ENCODE results near the gene TTLL11. TPM values are rescaled to one million over a fixed set of nuclear protein-coding genes. Genes with fewer than 3 reads are reported as not detected.

The TTLL11 gene
- total RNA-seq, 4 donors from 2014 or later: 7.9 to 14.4 (median 9.7) TPM

DNA sequence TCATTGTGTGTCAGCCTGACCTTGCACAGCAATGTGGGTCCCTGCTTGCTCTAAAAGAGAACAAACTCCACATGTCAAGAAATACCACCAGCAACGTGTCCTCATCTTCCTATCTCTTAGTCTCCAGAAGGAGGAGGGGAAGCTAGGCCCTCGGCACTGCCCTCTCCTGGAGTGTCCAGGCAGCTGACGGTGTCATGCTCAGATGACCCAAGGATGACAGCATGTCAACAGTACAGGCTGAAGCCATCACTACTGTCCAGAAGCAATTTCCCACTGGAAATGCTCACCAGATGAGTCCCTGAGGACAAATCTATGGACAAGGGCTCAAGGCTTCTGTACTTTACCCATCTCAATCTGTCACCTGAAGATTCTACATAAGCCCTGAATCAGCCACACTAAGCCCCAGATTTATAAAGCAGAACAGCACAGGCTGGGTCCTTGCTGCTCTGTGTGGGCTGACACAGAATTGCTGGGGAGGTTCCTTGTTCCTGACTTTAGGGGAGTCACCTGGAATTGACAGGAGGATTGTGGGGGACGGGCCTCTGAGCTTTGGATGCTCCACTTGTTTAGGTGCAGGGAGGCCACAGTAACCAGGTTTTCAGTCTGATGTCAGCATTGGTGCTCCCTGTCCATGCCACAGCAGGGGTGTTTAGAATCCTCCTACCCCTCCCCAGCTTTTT lies 231.5 kb downstream of the TTLL11 start:
- no peaks in the 10 kb centered on the region for H3K27me3 ChIP-seq
- no peak overlapping the region for H3K4me3 ChIP-seq (replicated peaks in 1 of 3)
- H3K36me3 ChIP-seq: no peaks in the 10 kb centered on the region
- no peaks in the 10 kb centered on the region for H3K9me3 ChIP-seq
- intact Hi-C loops (cut with DNase I): loop anchor here (10.0 kb wide), 1 partner anchor 317 kb away; no protein-coding TSS in a partner anchor
- WGBS, 2 donors: 55 to 67% methylated on average over 4 of the region's 4 CpGs
- no peak for TF ChIP-seq POLR2A (IDR thresholded peaks at IDR 0.05)
- TF ChIP-seq, protein P1, sequence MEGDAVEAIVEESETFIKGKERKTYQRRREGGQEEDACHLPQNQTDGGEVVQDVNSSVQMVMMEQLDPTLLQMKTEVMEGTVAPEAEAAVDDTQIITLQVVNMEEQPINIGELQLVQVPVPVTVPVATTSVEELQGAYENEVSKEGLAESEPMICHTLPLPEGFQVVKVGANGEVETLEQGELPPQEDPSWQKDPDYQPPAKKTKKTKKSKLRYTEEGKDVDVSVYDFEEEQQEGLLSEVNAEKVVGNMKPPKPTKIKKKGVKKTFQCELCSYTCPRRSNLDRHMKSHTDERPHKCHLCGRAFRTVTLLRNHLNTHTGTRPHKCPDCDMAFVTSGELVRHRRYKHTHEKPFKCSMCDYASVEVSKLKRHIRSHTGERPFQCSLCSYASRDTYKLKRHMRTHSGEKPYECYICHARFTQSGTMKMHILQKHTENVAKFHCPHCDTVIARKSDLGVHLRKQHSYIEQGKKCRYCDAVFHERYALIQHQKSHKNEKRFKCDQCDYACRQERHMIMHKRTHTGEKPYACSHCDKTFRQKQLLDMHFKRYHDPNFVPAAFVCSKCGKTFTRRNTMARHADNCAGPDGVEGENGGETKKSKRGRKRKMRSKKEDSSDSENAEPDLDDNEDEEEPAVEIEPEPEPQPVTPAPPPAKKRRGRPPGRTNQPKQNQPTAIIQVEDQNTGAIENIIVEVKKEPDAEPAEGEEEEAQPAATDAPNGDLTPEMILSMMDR (IDR thresholded peaks at IDR 0.05): peak in 5 of 6 experiments; percentile 10 to 41 (median 27)
- peaks cover 3 to 13% of the 10 kb centered on the region in 2 donors for H3K4me1 ChIP-seq
- DNase-seq: peak; percentile 48 to 50
- H3K27ac ChIP-seq: no peak overlapping the region

DNA sequence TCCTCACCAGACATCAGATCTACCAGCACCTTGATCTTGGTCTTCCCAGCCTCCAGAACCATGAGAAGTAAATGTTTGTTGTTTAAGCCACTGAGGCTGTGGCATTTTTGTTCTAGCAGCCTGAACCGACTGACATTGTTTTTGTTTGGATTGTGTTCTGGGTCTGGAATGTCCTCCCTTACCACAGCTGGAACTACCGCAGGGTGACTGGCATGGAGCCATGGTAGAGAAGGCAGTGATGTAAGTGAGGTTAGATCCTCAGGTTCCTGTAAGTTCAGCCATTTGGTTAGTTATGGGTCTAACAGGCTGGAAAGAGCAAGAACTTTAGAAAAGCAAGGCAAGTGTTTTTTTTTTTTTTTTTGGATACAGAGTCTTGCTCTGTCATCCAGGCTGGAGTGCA lies 232.4 kb downstream of the TTLL11 start:
- peaks cover 3 to 13% of the 10 kb centered on the region in 2 donors for H3K4me1 ChIP-seq
- intact Hi-C loops (cut with DNase I): loop anchor here (10.0 kb wide), 1 partner anchor 316 kb away; no protein-coding TSS in a partner anchor
- H3K27ac ChIP-seq: no peak overlapping the region
- 33 to 78% methylated on average over 2 of the region's 2 CpGs for WGBS, 2 donors
- no peaks in the 10 kb centered on the region for H3K9me3 ChIP-seq
- DNase-seq: peak in 1 of 2 donors; percentile 64
- H3K36me3 ChIP-seq: no peaks in the 10 kb centered on the region
- no peak overlapping the region for H3K4me3 ChIP-seq (replicated peaks in 1 of 3)
- TF ChIP-seq POLR2A (IDR thresholded peaks at IDR 0.05): no peak
- TF ChIP-seq, protein P1 (IDR thresholded peaks at IDR 0.05): no peak
- no peaks in the 10 kb centered on the region for H3K27me3 ChIP-seq

DNA sequence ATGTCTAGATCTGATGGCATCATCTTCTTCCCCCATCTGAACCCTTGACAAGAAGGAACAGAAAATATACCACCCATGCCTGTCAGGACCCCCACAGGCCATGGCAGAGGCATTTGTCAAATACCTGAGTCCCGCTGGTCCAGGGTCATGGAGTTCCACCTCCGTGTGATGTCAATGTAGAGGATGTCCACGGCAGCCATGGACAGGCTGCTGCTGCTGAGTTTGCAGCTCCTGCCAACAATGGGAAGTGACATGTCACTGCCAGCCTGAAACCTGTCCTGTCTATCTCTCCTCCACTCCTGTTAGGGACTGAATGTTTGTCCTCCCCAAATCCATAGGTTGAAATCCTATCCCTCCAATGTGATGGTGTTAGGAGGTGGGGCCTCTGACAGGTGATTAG lies 232.9 kb downstream of the TTLL11 start:
- H3K27ac ChIP-seq: no peak overlapping the region
- intact Hi-C loops (cut with DNase I): loop anchor here (10.0 kb wide), 1 partner anchor 315 kb away; no protein-coding TSS in a partner anchor
- no peak for DNase-seq
- 88 to 100% methylated on average over 3 of the region's 3 CpGs for WGBS, 2 donors
- no peaks in the 10 kb centered on the region for H3K36me3 ChIP-seq
- H3K9me3 ChIP-seq: no peaks in the 10 kb centered on the region
- peaks cover 3 to 13% of the 10 kb centered on the region in 2 donors for H3K4me1 ChIP-seq
- TF ChIP-seq, protein P1 (IDR thresholded peaks at IDR 0.05): no peak
- TF ChIP-seq POLR2A (IDR thresholded peaks at IDR 0.05): no peak
- H3K27me3 ChIP-seq: no peaks in the 10 kb centered on the region
- no peak overlapping the region for H3K4me3 ChIP-seq (replicated peaks in 1 of 3)

DNA sequence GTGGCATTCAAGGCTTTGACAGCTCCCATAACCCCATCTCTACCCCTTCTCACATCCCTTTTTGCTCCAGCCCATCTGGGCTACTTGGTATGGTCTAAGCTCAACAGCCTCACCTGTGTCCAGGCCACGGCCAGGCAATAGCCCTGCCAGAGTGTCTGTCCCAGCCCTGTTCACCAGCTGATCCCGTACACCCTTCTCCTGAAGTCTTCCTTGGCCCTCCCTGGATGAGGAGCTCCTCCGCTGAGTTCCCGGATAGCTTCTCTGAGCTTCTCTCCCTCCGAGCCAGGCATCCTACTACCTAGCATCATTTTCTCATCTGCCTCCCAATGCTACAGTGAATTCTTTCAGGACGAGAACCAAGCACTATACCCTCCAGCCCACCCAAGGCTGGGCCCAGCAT lies 233.5 kb downstream of the TTLL11 start:
- intact Hi-C loops (cut with DNase I): loop anchor here (10.0 kb wide), 2 partner anchors 175 to 315 kb away; no protein-coding TSS in a partner anchor
- no peak for TF ChIP-seq POLR2A (IDR thresholded peaks at IDR 0.05)
- TF ChIP-seq, protein P1 (IDR thresholded peaks at IDR 0.05): no peak
- H3K9me3 ChIP-seq: no peaks in the 10 kb centered on the region
- H3K27ac ChIP-seq: no peak overlapping the region
- H3K36me3 ChIP-seq: no peaks in the 10 kb centered on the region
- H3K27me3 ChIP-seq: no peaks in the 10 kb centered on the region
- H3K4me1 ChIP-seq: peaks cover 3 to 13% of the 10 kb centered on the region in 2 donors
- no peak overlapping the region for H3K4me3 ChIP-seq (replicated peaks in 1 of 3)
- 82 to 98% methylated on average over 6 of the region's 6 CpGs for WGBS, 2 donors
- DNase-seq: no peak

DNA sequence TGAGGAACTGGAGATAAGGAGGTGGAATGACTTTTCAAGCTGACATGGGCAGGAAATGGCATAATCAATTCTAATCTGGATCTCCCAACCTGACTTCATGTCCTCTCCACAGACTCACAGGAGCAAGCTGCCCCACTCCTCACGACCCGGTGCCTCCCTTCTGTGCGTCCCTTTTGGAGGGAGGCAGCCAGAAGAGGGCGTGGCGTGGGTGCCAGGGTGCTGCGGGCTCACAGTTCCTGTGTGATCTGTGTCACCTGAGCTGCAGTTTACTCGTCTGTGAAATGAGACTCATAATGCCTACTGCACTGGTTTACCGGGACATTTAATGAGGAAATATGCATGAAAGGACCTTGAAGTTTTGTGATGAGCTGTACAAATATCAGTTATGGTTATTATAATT lies 234.3 kb downstream of the TTLL11 start:
- Histone ChIP-seq H3K27me3 (no peaks in the 10 kb centered on the region), H3K4me3 (replicated peaks in 1 of 3) (no peak overlapping the region), H3K4me1 (peaks cover 3 to 13% of the 10 kb centered on the region in 2 donors), H3K27ac (no peak overlapping the region), H3K9me3 (no peaks in the 10 kb centered on the region), H3K36me3 (no peaks in the 10 kb centered on the region)
- intact Hi-C loops (cut with DNase I): loop anchor here (10.0 kb wide), 1 partner anchor 174 kb away; no protein-coding TSS in a partner anchor
- no peak for DNase-seq
- no peak for TF ChIP-seq POLR2A (IDR thresholded peaks at IDR 0.05)
- TF ChIP-seq, protein P1 (IDR thresholded peaks at IDR 0.05): no peak
- WGBS, 2 donors: 91 to 99% methylated on average over 8 of the region's 8 CpGs
